GM12878 (cell line): Measurements from ENCODE around the gene CXXC5. TPM values are rescaled to one million over a fixed set of nuclear protein-coding genes. Genes with fewer than 3 reads are reported as not detected.

Source experiments
- ATAC-seq: fragments of 200-7000 bp; cut with Tn5 transposase; 3 replicates; pipeline ENCODE4 v1.9.1; 2020; ENCODE audit warnings: mild to moderate bottlenecking, moderate library complexity
- BruUV-seq: library from RNA; stranded (reverse); fragments of 400-500 nt; replicated peaks from 2 replicates; lab custom pipeline; 2021; lab: Mats Ljungman, UMichigan
- CTCF ChIA-PET: fragments of 300-600 bp; sonication (Branson Sonifier 250); formaldehyde crosslinking; extraction: SDS; loops from one replicate; lab custom pipeline; 2021; ENCODE audit warnings: inconsistent platforms; lab: Yijun Ruan, JAX
- POLR2A ChIA-PET: fragments of 350-600 bp; formaldehyde crosslinking; extraction: SDS; loops from one replicate; lab custom pipeline; 2021; ENCODE audit warnings: inconsistent platforms; lab: Charles Lee
- RAD21 ChIA-PET: fragments of 300-600 bp; sonication (Branson Sonifier 250); formaldehyde crosslinking; loops from one replicate; lab custom pipeline; 2023; ENCODE audit warnings: antibody characterized with exemption; ENCODE audit not compliant: unreplicated experiment; lab: Charles Lee
- SMC1A ChIA-PET: fragments of 300-600 bp; sonication (Branson Sonifier 250); formaldehyde crosslinking; loops from one replicate; lab custom pipeline; 2023; ENCODE audit not compliant: unreplicated experiment, uncharacterized antibody; lab: Charles Lee
- DNase-seq: peaks from one replicate; pipeline ENCODE4 v3.0.0-alpha.2; 2011; ENCODE audit warnings: low read depth, low spot score
- FAIRE-seq: peaks from 3 replicates; lab custom pipeline; 2011; peaks lifted over from hg19 to GRCh38; lab: Jason Lieb, UNC
- H2AFZ ChIP-seq: 2 replicates; pipeline ENCODE4 v1.6.0; 2011; ENCODE audit warnings: low read depth, low read length, control low read depth; ENCODE audit not compliant: control insufficient read depth
- H3K27ac ChIP-seq: 2 replicates; pipeline ENCODE4 v1.5.1; 2011; ENCODE audit warnings: control low read depth; ENCODE audit not compliant: control insufficient read depth, insufficient read depth
- H3K27me3 ChIP-seq, 2 experiments: replicated peaks in 1 of 2; 2 replicates each; pipeline versions ENCODE4 v1.6.0 to v1.6.1; 2011; ENCODE audit warnings: low read length in 1 of 2; ENCODE audit not compliant: control insufficient read depth in 2 of 2, insufficient read depth in 2 of 2
- H3K36me3 ChIP-seq, 2 experiments: 2 replicates each; pipeline ENCODE4 v1.5.1; 2011; ENCODE audit warnings: low read length in 1 of 2; ENCODE audit not compliant: control insufficient read depth in 2 of 2, insufficient read depth in 2 of 2
- H3K4me1 ChIP-seq: 2 replicates; pipeline ENCODE4 v1.6.1; 2011; ENCODE audit warnings: mild to moderate bottlenecking, low read length, moderate library complexity, mixed read lengths; ENCODE audit not compliant: control insufficient read depth, insufficient read depth
- H3K4me2 ChIP-seq: 2 replicates; pipeline ENCODE4 v1.6.0; 2011; ENCODE audit warnings: control low read depth; ENCODE audit not compliant: control insufficient read depth, insufficient read depth
- H3K4me3 ChIP-seq: fragments of 200-600 bp; sonication (generic); 2 replicates; pipeline ENCODE4 v1.5.1; 2016
- H3K79me2 ChIP-seq: 2 replicates; pipeline ENCODE4 v1.6.0; 2011; ENCODE audit warnings: low read length; ENCODE audit not compliant: control insufficient read depth, insufficient read depth
- H3K9ac ChIP-seq: 2 replicates; pipeline ENCODE4 v1.8.0; 2011; ENCODE audit warnings: low read length, control low read depth, mixed read lengths; ENCODE audit not compliant: control insufficient read depth, insufficient read depth
- H3K9me3 ChIP-seq: replicated peaks from 3 replicates; pipeline ENCODE4 v1.5.1; 2011; ENCODE audit warnings: mild to moderate bottlenecking, low read length; ENCODE audit not compliant: control insufficient read depth, insufficient read depth
- H4K20me1 ChIP-seq: 2 replicates; pipeline ENCODE4 v1.6.0; 2011; ENCODE audit not compliant: control insufficient read depth, insufficient read depth
- CEBPB ChIP-seq, 2 experiments: fragments of 150-350 bp in 1 of 2; IDR thresholded peaks; 2 replicates each; pipeline ENCODE4 v1.6.1; 2012 to 2014; ENCODE audit warnings: low read depth in 2 of 2, low read length in 2 of 2, borderline replicate concordance in 1 of 2, inconsistent platforms in 1 of 2
- CREB1 ChIP-seq: IDR thresholded peaks from 2 replicates; pipeline ENCODE4 v1.6.1; 2012; ENCODE audit warnings: low read depth, mild to moderate bottlenecking, inconsistent platforms
- EED ChIP-seq: sonication (generic); IDR thresholded peaks from 2 replicates; pipeline ENCODE4 v1.6.1; 2016; ENCODE audit warnings: antibody characterized with exemption, low read depth
- HDAC2 ChIP-seq: fragments of 200-600 bp; sonication (generic); IDR thresholded peaks from 2 replicates; pipeline ENCODE4 v1.6.1; 2017
- IKZF1 ChIP-seq: fragments of 450-650 bp; conservative IDR thresholded peaks from 2 replicates; pipeline ENCODE4 v1.6.1; 2017; ENCODE audit warnings: antibody characterized with exemption, mild to moderate bottlenecking
- MTA2 ChIP-seq: fragments of 450-650 bp; IDR thresholded peaks from 2 replicates; pipeline ENCODE4 v1.6.1; 2016; ENCODE audit warnings: low read depth, mild to moderate bottlenecking, moderate library complexity
- NRF1 ChIP-seq: conservative IDR thresholded peaks from 2 replicates; pipeline ENCODE4 v1.6.1; 2011; ENCODE audit warnings: mild to moderate bottlenecking, low read depth, low read length, improper control_type of control experiment
- SMC3 ChIP-seq: IDR thresholded peaks from 2 replicates; pipeline ENCODE4 v1.6.1; 2011; ENCODE audit warnings: low read length, improper control_type of control experiment, borderline replicate concordance
- WGBS: methylation state at CpG from one replicate; pipeline ENCODE4 v1.1.6; 2016; ENCODE audit warnings: low lambda C conversion rate; ENCODE audit not compliant: insufficient replicate concordance, insufficient coverage; ENCODE audit errors: missing lambda C conversion rate; 5-methylcytosine and 5-hydroxymethylcytosine counted together
- in situ Hi-C: fragments of 300-500 bp; cut with MboI; formaldehyde crosslinking; loops from 9 replicates; pipeline ENCODE4 v1.14.3; 2018; ENCODE audit warnings: mixed read lengths
- intact Hi-C: fragments of 100-400 bp; cut with micrococcal nuclease; formaldehyde crosslinking; loops from one replicate; pipeline ENCODE4 v1.14.2; 2022; ENCODE audit not compliant: unreplicated experiment
- polyA plus RNA-seq, 11 experiments: library from polyadenylated mRNA; depleted of rRNA in 4 of 11; unstranded in 6 of 11; stranded (reverse) in 5 of 11; fragments of >200 nt; fragmentation: Nextera tagmentation in 4 of 11; fragmentation: Illumina TruSeq in 1 of 11; extraction: Ambion mirVana in 4 of 11; extraction: Trizol in 1 of 11; gene quantifications; 1 replicate in 1 of 11; 2 replicates in 10 of 11; pipeline versions ENCODE4 v1.2.1 to v1.2.3, GENCODE V29; 2011 to 2016; ENCODE audit warnings: inconsistent platforms in 2 of 11, missing spikeins in 2 of 11, low read depth in 1 of 11
- total RNA-seq, 4 experiments: library from RNA; depleted of rRNA in 3 of 4; stranded (reverse); fragments of >200 nt in 3 of 4; fragmentation: Illumina TruSeq in 1 of 4; extraction: Trizol in 1 of 4; gene quantifications; 2 replicates each; pipeline versions ENCODE4 v1.2.1 to v1.2.3, GENCODE V29; 2013 to 2021
- TF ChIP-seq, protein P1 (sequence below): fragments of 450-650 bp; IDR thresholded peaks from 2 replicates; pipeline ENCODE4 v1.6.1; 2017; ENCODE audit warnings: mild to moderate bottlenecking, moderate library complexity
- TF ChIP-seq, protein P2 (sequence below): fragments of 450-650 bp; IDR thresholded peaks from 2 replicates; pipeline ENCODE4 v1.6.1; 2018; ENCODE audit warnings: mild to moderate bottlenecking, low read depth, moderate library complexity; ENCODE audit not compliant: partially characterized antibody

Gene CXXC5
- total and polyA plus RNA-seq, 10 of the 15 experiments (the other 5 are each of a cell fraction or from before 2014, with no cell fraction given): 1.8 to 90.8 (median 40.7) TPM

DNA sequence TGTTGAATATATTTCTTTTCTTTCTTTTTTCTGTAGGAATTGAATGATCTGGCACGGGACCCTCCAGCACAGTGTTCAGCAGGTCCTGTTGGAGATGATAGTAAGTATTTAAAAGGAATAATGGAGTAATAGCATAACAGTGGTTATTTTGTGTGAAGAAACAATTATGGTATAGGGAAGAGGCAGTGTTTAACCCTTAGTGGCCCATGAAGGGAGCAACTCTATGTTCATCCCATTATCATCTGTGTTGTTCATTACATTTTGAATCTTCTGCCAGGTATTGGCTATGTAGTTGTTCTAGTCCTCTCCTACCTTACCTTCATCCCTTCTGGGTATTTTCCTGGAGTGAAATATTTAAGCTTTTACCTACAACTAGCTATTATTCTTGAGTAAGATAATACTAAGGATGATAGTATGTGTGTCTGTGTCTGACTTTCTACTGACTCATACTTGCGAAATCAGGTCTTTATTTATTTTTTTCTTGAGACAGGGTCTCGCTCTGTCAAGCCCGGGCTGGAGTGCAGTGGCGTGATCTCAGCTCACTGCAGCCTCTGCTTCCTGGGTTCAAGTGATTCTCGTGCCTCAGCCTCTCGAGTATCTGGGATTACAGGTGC is 47.7 kb upstream of the CXXC5 start:
- CTCF ChIA-PET: no interaction called here
- 67% methylated on average over 7 of the region's 7 CpGs for WGBS
- FAIRE-seq: no peak

DNA sequence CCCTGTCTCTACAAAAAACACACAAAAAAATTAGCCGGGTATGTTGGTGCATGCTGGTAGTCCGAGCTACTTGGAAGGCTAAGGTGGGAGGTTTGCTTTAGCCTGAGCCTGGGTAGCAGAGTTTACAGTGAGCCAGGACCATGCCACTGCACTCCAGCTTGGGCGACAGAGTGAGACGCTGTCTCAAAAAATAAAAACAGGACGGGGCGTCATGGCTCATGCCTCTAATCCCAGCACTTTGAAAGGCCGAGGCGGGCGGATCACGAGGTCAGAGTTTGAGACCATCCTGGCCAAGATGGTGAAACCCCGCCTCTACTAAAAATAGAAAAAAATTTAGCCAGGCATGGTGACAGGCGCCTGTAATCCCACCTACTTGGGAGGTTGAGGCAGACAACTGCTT is 46.7 kb upstream of the CXXC5 start:
- CTCF ChIA-PET: no interaction called here
- no peak for FAIRE-seq
- TF ChIP-seq, protein P1, sequence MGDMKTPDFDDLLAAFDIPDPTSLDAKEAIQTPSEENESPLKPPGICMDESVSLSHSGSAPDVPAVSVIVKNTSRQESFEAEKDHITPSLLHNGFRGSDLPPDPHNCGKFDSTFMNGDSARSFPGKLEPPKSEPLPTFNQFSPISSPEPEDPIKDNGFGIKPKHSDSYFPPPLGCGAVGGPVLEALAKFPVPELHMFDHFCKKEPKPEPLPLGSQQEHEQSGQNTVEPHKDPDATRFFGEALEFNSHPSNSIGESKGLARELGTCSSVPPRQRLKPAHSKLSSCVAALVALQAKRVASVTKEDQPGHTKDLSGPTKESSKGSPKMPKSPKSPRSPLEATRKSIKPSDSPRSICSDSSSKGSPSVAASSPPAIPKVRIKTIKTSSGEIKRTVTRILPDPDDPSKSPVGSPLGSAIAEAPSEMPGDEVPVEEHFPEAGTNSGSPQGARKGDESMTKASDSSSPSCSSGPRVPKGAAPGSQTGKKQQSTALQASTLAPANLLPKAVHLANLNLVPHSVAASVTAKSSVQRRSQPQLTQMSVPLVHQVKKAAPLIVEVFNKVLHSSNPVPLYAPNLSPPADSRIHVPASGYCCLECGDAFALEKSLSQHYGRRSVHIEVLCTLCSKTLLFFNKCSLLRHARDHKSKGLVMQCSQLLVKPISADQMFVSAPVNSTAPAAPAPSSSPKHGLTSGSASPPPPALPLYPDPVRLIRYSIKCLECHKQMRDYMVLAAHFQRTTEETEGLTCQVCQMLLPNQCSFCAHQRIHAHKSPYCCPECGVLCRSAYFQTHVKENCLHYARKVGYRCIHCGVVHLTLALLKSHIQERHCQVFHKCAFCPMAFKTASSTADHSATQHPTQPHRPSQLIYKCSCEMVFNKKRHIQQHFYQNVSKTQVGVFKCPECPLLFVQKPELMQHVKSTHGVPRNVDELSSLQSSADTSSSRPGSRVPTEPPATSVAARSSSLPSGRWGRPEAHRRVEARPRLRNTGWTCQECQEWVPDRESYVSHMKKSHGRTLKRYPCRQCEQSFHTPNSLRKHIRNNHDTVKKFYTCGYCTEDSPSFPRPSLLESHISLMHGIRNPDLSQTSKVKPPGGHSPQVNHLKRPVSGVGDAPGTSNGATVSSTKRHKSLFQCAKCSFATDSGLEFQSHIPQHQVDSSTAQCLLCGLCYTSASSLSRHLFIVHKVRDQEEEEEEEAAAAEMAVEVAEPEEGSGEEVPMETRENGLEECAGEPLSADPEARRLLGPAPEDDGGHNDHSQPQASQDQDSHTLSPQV: no peak
- no peak for TF ChIP-seq SMC3
- TF ChIP-seq, protein P2, sequence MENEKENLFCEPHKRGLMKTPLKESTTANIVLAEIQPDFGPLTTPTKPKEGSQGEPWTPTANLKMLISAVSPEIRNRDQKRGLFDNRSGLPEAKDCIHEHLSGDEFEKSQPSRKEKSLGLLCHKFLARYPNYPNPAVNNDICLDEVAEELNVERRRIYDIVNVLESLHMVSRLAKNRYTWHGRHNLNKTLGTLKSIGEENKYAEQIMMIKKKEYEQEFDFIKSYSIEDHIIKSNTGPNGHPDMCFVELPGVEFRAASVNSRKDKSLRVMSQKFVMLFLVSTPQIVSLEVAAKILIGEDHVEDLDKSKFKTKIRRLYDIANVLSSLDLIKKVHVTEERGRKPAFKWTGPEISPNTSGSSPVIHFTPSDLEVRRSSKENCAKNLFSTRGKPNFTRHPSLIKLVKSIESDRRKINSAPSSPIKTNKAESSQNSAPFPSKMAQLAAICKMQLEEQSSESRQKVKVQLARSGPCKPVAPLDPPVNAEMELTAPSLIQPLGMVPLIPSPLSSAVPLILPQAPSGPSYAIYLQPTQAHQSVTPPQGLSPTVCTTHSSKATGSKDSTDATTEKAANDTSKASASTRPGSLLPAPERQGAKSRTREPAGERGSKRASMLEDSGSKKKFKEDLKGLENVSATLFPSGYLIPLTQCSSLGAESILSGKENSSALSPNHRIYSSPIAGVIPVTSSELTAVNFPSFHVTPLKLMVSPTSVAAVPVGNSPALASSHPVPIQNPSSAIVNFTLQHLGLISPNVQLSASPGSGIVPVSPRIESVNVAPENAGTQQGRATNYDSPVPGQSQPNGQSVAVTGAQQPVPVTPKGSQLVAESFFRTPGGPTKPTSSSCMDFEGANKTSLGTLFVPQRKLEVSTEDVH: no peak
- no peak for TF ChIP-seq CREB1
- TF ChIP-seq HDAC2: no peak

More for the DNA sequence above, 47.7 kb upstream of the CXXC5 start:
- intact Hi-C loops: no loop called here
- H2AFZ ChIP-seq: no peak overlapping the region
- no peaks in the 10 kb centered on the region for H3K4me1 ChIP-seq
- ChIA-PET POLR2A (interaction anchor here (0.5 to 1.9 kb wide), 3 partner anchors 15 to 48 kb away, joined by 5 to 9 read pairs (median 6); no protein-coding TSS in a partner anchor), SMC1A (interaction anchor here (1.2 to 1.8 kb wide), 2 partner anchors 38 to 161 kb away, joined by 4 to 6 read pairs; partner anchors contain the start of gene DNAJC18), RAD21 (no interaction called here)
- BruUV-seq: no TSS peak
- no peak overlapping the region for H3K27ac ChIP-seq
- ATAC-seq (no peak), DNase-seq (no peak)
- H3K4me3 ChIP-seq: no peak overlapping the region
- H3K27me3 ChIP-seq: no peaks in the 10 kb centered on the region
- in situ Hi-C loops: no loop called here
- H3K36me3 ChIP-seq: peaks cover 5 to 18% of the 10 kb centered on the region in 2 experiments; a peak in 3 of 4 replicates
- H3K9ac ChIP-seq: no peak overlapping the region
- TF ChIP-seq MTA2: no peak
- TF ChIP-seq CEBPB (IDR thresholded peaks at IDR 0.05; ENCODE audit: borderline replicate concordance in 1 of 2, low read depth in 2 of 2, low read length in 2 of 2): no peak
- no peak for TF ChIP-seq EED
- TF ChIP-seq NRF1: no peak
- TF ChIP-seq IKZF1: no peak
- peaks cover 40% of the 10 kb centered on the region for H3K79me2 ChIP-seq
- H3K4me2 ChIP-seq: no peak overlapping the region
- H3K9me3 ChIP-seq: no peaks in the 10 kb centered on the region
- no peaks in the 10 kb centered on the region; the same call in 1 of the 2 replicates for H4K20me1 ChIP-seq

More for the DNA sequence above, 46.7 kb upstream of the CXXC5 start:
- ChIA-PET RAD21 (no interaction called here), POLR2A (interaction anchor here (0.6 kb wide), 1 partner anchor 122 kb away, joined by 6 read pairs; no protein-coding TSS in a partner anchor), SMC1A (interaction anchor here (1.1 to 1.8 kb wide), 3 partner anchors 13 to 162 kb away, joined by 3 to 6 read pairs (median 4); partner anchors contain the start of gene DNAJC18)
- Histone ChIP-seq H3K9me3 (no peaks in the 10 kb centered on the region), H4K20me1 (no peaks in the 10 kb centered on the region; the same call in 1 of the 2 replicates), H3K9ac (no peak overlapping the region), H3K4me1 (peaks cover 6% of the 10 kb centered on the region; the same call in 1 of the 2 replicates), H3K4me3 (no peak overlapping the region), H3K79me2 (peaks cover 33% of the 10 kb centered on the region), H2AFZ (no peak overlapping the region), H3K4me2 (no peak overlapping the region), H3K27me3 (no peaks in the 10 kb centered on the region), H3K36me3 (peaks cover 5 to 18% of the 10 kb centered on the region in 2 experiments; a peak in 3 of 4 replicates), H3K27ac (no peak overlapping the region)
- WGBS: 89% methylated on average over 12 of the region's 12 CpGs
- in situ Hi-C loops: no loop called here
- ATAC-seq: no peak
- no peak for DNase-seq
- BruUV-seq: no TSS peak
- intact Hi-C loops: no loop called here
